K562 treated with DMSO at 1 percent for 4 hours (cell line): ENCODE measurements around the gene INTS3. TPM values are rescaled to one million over a fixed set of nuclear protein-coding genes. Genes with fewer than 3 reads are reported as not detected.

Source experiments
- total RNA-seq: library from RNA; unstranded; fragments of 300-600 nt; gene quantifications from 2 replicates; pipeline ENCODE4 v1.2.3, GENCODE V29; 2022; ENCODE audit not compliant: insufficient read depth

The INTS3 gene
- 18.9 and 20.4 TPM in 2 replicates for total RNA-seq

DNA sequence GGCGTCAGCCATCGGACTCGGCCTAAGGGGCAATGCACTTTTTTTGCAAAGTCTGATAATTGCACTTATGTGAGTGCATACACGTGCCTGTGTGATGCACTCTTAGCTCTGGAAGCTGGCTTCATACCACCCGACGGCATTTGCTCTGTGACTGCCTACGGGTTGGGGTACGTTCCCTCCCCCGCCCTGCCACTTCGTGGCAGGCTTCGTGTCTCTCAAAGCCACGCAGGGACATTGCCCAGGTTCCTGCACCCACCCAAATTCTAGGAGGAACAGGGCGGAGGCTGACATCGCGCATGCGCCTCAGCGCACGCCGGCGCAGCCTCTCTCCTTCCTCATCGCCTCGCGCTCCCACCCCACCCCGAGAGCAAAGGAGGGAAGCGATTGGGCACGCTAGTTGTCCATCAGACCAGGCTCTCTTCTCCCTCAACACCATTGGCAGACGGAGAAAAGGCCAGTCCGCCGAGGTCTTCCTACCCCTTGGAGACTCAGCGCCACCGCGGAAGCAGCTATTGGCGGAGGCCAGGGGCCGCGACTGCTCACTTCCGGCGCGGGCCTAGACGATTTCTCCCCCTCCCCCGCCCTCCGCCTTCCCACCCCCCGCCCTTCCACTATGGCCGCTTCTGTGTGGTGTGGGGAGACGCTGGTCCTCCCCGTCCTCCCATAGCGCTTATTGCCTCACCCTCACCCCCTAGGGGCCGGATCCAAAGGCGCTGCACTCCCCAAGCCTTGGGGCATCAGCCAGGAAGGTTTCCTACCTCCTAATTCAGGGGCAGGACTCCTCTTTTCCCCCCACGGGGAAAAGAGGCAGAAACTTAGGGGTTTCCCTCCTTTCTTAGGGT, at the start of gene INTS3:
TSS of gene INTS3 (plus strand) at position 588 of the 842 bp plus-strand sequence. CDS start 585 bp downstream, outside the sequence.

DNA sequence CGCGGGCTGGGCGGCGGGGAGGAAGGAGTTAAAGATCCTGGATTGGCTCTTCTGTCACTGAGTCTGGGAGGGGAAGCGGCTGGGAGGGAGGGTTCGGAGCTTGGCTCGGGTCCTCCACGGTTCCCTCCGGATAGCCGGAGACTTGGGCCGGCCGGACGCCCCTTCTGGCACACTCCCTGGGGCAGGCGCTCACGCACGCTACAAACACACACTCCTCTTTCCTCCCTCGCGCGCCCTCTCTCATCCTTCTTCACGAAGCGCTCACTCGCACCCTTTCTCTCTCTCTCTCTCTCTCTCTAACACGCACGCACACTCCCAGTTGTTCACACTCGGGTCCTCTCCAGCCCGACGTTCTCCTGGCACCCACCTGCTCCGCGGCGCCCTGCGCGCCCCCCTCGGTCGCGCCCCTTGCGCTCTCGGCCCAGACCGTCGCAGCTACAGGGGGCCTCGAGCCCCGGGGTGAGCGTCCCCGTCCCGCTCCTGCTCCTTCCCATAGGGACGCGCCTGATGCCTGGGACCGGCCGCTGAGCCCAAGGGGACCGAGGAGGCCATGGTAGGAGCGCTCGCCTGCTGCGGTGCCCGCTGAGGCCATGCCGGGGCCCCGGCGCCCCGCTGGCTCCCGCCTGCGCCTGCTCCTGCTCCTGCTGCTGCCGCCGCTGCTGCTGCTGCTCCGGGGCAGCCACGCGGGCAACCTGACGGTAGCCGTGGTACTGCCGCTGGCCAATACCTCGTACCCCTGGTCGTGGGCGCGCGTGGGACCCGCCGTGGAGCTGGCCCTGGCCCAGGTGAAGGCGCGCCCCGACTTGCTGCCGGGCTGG, 49.1 kb upstream of the INTS3 start, which contains the start of gene NPR1:
TSS of gene NPR1 (plus strand) at position 170 of the 818 bp plus-strand sequence. CDS start at position 591, 421 bp downstream.

GRCh38 chr1:153774780-153775457, 47.1 kb downstream of the INTS3 start, which contains the start of gene SLC27A3:
SLC27A3 (plus strand) TSS chr1:153775407; CDS start chr1:153775498, 91 bp downstream.

Other genes starting within 250 kb of the INTS3 start
- gene S100A6, start 192.1 kb upstream of the INTS3 start, total RNA-seq, result 23.2 and 29.1 TPM in 2 replicates
- not detected in 2 replicates for gene S100A5, start 187.1 kb upstream of the INTS3 start, total RNA-seq
- 12.2 and 17.9 TPM in 2 replicates for gene S100A4, start 182.2 kb upstream of the INTS3 start, total RNA-seq
- not detected in 2 replicates for gene S100A3, start 178.8 kb upstream of the INTS3 start, total RNA-seq
- not detected in 2 replicates for gene S100A2, start 162.2 kb upstream of the INTS3 start, total RNA-seq
- gene S100A16, start 114.9 kb upstream of the INTS3 start, total RNA-seq, result 5.0 and 5.1 TPM in 2 replicates
- gene S100A14, start 111.7 kb upstream of the INTS3 start, total RNA-seq, result not detected in 2 replicates
- 134 and 148 TPM in 2 replicates for gene S100A13, start 100.5 kb upstream of the INTS3 start, total RNA-seq
- gene S100A1, start 99.6 kb upstream of the INTS3 start, total RNA-seq, result 74.1 and 76.0 TPM in 2 replicates
- 46.5 and 61.4 TPM in 2 replicates for gene CHTOP, start 94.0 kb upstream of the INTS3 start, total RNA-seq
- gene SNAPIN, start 69.3 kb upstream of the INTS3 start, total RNA-seq, result 24.9 and 30.9 TPM in 2 replicates
- 279 and 280 TPM in 2 replicates for gene ILF2, start 57.1 kb upstream of the INTS3 start, total RNA-seq
- gene NPR1, start 49.4 kb upstream of the INTS3 start, total RNA-seq, result not detected in 2 replicates
- 8.4 and 12.6 TPM in 2 replicates for gene SLC27A3, start 47.4 kb downstream of the INTS3 start, total RNA-seq
- 9.6 and 15.4 TPM in 2 replicates for gene GATAD2B, start 194.9 kb downstream of the INTS3 start, total RNA-seq
- gene DENND4B, start 218.7 kb downstream of the INTS3 start, total RNA-seq, result 37.6 and 43.8 TPM in 2 replicates
- 23.1 and 36.3 TPM in 2 replicates for gene CRTC2, start 230.6 kb downstream of the INTS3 start, total RNA-seq
- 68.9 and 74.1 TPM in 2 replicates for gene SLC39A1, start 235.5 kb downstream of the INTS3 start, total RNA-seq
- 22.8 and 26.2 TPM in 2 replicates for gene CREB3L4, start 239.9 kb downstream of the INTS3 start, total RNA-seq
- 246 and 283 TPM in 2 replicates for gene JTB, start 249.6 kb downstream of the INTS3 start, total RNA-seq